ENCODE results near the gene CDCA5.
"Not testable (repeated sequence)": the region's sequence is repeated elsewhere in the genome, so short reads cannot be mapped to it uniquely, and the experiment has no call there.

CDCA5 gene

DNA sequence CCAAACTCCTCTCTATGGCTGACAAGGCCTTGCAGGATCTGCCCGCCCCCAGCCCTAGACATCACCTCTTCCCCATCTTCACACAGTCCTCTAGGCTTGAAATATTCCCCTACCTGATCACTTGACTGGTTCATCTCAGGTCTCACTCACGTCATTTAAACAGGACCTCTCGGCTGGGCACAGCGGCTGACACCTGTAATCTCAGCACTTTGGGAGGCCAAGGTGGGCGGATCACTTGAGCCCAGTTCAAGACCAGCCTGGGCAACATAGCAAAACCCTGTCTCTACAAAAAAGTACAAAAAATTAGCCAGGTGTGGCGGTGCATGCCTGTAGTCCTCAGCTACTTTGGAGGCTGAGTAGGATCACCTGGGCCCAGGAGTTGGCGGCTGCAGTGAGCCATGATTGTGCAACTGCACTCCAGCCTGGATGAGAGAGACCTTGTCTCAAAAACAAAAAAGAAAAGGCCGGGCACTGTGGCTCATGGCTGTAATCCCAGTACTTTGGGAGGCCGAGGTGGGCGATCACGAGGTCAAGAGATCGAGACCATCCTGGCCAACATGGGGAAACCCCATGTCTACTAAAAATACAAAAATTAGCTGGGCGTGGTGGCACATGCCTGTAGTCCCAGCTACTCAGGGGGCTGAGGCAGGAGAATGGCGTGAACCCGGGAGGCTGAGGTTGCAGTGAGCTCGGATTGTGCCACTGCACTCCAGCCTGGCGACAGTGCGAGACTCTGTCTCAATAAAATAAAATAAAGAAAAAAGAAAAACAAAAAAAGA, 35.2 kb upstream of the CDCA5 start:
- DNase-seq: not testable (repeated sequence)

DNA sequence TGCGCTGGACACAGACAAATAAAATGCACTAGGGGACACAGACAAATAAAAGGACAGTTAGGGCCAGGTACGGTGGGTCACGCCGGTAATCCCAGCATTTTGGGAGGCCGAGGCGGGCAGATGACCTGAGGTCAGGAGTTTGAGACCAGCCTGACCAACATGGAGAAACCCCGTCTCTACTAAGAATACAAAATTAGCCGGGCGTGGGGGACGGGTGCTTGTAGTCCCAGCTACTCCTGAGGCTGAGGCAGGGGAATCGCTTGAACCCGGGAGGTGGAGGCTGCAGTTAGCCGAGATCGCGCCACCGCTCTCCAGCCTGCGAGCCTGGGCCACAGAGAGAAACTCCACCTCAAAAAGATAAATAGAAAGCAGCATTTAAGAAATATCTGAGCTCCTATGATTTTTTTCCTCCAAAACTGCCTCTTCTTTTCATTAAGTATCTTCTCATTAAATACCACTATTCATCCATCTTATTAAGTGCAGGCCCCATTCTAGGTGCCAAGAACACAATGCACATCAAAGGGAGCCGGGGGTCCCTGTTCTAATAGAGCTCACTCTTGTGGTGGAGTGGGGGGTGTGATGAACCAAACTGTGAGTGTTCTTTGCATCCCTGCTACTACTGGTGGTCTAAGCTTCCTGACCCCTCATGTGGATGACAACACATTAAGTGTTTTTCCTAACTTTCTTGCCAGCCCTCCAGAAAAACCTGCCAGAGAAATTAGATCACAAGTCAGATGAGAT, 34.4 kb upstream of the CDCA5 start:
- DNase-seq: no peak

DNA sequence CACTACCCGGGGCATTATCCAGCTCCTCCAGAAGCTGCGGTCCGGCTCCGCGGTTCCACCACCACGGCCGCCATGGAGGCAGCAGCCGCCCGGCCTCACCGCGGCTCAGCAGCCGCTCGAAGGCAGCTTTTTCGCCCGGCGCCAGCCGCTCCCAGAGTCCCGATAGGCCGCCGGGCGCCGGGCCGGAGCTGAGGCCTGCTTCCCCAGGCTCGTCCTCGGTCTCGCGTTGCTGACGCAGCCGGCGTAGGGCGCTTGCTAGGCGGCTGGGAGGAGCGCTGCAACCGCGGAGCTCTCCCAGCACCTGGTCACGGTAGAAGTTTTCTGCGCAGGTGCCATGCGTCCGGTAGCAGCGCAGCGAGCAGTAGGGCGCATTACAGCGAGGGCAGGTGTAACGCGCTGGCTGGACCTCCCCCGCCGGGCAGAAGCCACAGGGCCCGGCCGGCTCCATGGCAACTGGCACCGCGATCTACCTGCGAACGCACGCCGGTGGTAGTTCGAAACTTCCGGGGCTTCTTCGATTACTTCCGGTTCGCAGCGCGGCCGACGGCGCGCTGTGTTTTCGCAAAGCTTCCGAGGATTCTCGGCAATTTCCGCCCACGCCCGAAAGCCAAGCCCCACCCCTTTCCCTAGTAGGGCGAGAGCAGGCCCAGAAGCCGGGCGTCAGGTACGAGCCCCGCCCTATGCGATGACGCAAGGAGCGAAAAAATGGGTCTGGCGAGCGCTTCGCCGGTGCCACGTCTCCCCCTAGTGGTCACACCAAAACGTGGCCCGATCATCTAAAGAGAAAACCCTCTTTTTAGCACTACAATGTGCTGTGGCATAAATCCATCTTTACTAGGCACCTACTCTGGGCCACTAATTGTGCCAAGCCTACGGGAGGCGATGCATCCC, 33.6 kb upstream of the CDCA5 start, which contains the start of gene ZNHIT2:
TSS of gene ZNHIT2 (minus strand) at position 496 of the 891 bp plus-strand sequence. CDS start at position 448, 48 bp downstream.
- peak; percentile 83 for DNase-seq

DNA sequence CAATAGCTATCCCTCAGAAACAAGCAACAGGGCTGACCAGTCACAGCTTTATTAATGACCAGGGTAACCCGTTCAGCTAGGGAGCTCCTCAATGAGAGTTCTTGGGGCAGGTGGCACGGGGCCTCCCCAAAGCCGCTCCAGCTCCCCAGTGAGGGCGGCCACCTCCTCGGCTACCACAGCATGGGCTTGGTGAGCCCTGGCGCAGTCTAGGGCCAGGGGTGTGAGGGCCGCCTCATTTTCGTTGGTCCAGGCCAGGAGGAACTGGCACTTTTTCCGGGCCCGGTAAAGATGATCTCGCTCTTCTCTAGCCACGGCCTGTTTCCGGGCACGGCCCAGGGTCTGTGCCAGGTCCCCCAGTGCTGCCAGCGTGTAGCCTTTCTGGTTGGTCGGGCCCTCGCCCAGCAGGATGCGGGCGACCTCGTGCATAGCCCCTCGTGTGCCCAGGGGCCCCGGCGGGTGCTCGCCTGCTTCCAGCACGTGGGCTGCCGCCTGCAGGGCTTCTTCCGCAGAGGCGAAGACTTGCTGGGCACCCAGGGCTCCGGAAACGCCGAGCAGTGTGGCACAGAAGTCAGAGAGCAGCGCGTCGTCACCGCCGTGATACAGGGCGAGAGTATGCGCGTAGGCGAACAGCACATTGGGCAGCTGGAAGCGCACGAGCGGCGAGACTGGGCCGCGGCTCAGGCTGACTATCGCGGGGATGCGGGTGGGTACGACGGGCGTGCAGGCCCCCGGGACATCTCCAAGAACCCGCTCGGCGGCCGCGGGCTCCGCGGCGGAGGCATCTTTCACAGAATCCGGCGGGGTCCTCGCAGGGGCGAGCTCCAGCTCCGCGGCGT, 32.7 kb upstream of the CDCA5 start:
- no peak for DNase-seq

DNA sequence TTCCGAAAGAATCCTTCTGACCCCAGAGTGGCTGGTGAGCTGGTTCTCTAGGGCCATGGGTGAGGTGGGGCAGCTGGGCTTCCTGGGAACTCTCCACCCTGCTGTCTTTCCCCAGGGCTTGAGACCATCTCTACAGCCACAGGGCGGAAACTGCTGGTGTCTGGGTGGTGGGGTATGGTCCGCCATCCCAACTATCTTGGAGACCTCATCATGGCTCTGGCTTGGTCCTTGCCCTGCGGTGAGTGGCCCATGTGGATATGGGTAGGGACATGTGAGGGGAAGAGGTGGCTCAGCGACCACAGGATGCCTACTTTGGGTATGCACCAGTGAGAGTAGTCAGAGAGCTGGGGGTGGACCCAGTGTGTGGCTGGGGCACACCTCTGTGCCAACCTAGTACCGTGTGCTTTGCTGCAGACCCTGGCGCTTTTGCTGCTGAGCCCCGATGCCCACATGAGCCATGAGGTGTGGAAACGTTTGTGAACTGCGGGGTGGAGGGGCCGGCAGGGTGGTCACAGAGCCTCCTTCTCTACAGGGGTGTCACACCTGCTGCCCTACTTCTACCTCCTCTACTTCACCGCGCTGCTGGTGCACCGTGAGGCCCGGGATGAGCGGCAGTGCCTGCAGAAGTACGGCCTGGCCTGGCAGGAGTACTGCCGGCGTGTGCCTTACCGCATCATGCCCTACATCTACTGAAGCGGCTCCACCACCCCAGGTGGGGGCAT, 31.7 kb upstream of the CDCA5 start:
- no peak for DNase-seq

DNA sequence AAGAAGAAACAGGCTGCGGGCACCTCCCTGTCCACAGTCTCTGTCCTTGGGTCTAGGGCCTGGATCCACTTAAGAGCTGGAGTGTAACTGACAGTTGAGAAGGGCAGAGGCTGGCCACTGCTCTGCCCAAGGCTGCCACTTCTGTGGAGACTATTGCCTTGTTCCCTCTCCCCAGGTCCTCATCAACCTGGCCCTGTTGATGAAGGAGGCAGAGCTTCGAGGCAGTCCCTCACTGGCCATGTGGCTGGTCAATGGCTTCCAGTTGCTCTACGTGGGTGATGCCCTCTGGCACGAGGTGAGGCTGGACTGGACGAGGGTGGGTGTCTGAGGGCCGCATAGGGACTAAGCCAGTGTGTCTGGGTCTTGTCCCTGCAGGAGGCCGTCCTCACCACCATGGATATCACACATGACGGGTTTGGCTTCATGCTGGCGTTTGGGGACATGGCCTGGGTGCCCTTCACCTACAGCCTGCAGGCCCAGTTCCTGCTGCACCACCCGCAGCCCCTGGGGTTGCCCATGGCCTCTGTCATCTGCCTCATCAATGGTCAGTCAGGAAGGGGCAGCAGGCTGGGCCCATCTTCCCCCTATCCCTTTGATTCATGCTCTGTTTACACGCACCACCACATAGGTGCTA, 30.8 kb upstream of the CDCA5 start:
- DNase-seq: no peak

DNA sequence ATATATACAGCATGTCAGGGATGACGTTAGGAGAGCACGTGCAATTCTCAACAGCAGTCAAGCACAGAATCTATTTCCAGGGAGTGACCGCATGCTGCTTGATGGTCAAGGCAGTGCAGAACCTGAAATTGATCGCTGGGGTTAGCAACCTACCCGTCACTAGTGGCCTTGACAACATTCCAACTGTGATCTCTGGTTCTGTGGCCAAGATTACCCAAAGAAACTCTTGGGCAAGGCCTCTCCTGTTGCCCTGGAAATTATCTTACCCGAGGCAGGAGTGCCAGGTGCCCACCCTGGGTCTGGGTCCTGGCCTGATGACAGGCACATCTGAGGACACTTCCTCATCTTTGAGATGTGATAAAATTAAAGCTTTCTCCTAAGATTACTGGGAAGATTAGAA, 30.0 kb upstream of the CDCA5 start:
- DNase-seq: no peak

DNA sequence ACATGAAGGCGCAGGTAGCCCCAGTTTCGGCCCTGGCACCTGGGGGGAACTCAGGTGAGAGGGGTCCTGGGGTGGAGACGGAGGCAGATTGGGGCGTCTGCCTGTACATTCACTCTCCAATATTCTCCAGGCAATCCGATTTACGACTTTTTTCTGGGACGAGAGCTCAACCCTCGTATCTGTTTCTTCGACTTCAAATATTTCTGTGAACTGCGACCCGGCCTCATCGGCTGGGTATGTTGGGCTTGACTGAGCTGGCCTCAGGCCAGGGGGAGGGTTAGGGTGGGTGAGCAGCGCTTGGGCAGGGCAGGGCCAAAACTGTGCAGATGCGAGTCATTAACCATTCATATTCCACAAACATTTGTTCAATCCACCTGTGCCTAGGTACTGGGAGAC, 29.5 kb upstream of the CDCA5 start:
- no peak for DNase-seq

DNA sequence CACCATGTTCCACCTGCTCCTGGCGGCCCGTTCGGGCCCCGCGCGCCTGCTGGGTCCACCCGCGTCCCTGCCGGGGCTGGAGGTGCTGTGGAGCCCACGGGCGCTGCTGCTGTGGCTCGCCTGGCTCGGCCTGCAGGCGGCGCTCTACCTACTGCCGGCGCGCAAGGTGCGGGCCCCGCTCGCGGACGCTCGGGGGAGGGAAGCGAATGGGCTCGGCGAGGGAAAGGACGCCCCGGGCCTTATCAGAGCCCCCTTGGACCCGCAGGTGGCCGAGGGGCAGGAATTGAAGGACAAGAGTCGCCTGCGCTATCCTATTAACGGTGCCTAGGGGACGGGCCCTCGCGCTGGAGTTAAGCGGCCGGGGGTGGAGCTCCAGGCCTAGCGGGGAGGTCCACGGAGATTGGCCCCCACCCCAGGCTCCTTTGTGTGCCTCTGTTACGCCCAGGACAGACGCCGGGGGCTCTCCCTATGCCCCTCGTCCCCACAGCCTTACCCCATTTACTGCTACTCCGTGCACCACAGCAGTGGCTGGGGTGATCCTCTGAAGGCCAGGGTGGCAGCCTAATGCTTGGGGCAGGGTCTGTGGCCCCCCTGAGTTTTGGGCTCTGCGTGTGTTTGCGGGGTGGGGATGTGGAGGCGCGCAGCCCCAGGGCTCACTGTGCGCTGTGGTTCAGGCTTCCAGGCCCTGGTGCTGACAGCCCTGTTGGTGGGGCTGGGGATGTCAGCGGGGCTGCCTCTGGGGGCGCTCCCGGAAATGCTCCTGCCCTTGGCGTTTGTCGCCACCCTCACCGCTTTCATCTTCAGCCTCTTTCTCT, 28.9 kb upstream of the CDCA5 start:
- no peak for DNase-seq

DNA sequence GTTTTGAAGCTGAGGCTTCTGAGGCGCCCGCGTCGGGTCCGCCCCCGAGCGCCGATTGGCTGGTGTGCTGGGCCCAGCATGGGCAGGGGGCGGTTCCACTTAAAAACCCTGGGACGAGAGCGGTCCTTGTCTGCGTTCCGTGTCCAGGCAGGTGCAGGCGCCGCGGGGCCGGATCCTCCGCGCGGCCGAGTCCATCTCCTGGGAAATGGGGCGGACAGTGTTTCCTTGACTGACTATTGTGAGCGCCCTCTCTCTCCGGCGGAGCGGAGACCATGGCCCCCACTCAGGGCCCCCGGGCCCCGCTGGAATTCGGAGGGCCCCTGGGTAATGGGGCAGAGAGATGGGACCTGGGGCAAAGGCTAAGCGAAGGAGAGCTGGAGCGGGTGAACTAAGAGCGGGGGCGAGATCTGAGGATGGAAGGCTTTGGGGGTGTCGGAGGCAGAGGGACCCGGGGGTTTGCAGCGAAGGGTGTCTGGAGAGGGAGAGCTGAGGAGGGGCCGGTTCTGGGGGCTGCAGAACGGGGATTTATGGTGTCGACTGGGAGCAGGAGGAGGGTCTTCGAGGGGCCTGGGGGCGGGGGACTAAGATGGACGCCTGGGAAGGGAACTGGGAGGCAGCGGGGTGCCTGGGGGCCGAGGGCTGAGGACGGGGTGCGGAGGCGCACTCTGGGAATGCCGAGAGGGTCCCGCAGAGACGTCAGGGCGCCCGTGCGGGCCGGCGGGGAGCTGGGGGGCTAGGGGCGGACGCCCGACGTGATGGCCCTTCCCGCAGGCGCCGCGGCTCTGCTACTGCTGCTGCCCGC, 28.1 kb upstream of the CDCA5 start, which contains the start of gene TM7SF2:
TSS of gene TM7SF2 (plus strand) at position 129 of the 802 bp plus-strand sequence. CDS start at position 273, 144 bp downstream.
- DNase-seq: peak; percentile 38

DNA sequence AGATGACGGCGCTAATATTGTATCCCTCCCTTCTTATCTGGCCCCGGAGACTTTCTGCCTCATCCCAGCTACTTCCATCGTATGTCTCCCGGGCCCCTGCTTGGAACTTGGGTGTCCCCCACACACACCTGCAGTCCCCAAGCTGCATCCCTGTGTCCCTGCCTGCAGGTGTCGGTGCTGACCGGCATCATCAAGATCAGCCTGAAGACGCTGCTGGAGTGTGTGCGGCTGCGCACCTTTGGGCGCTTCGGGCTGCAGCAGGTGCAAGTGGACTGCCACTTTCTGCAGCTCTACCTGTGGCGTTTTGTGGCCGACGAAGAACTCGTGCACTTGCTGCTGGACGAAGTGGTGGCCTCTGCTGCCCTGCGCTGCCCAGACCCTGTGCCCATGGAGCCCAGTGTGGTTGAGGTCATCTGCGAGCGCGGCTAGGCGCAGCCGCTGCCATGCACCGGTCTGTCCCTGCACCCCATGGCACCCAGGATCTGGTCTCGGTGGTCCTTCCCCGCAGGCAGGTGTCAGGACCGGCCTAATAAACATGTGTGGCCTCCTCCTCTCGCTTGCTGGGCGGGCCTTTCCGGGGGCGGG, 27.4 kb upstream of the CDCA5 start:
- no peak for DNase-seq

DNA sequence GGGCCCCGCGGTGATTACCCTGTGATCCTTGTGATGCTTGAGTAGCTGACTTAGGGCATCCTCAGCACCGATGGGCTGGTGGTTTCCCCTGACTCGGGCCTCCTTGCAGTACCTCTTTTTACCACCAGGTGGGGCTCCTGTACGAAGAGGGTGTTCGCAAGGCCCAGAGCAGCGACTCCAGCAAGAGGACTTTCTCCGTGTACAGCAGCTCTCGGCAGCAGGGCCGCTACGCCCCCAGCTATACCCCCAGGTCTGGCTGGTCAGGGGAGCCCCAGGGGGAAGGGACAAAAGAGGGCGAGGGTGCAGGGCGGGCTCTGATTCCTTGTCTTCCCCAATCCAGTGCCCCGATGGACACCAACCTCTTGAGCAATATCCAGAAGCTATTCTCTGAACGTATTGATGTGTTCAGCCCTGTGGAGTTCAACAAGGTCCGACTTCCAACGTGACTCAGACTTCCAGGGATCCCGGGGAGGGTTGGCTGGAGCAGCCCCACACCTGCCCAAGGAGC, 26.6 kb upstream of the CDCA5 start:
- peak; percentile 55 for DNase-seq

DNA sequence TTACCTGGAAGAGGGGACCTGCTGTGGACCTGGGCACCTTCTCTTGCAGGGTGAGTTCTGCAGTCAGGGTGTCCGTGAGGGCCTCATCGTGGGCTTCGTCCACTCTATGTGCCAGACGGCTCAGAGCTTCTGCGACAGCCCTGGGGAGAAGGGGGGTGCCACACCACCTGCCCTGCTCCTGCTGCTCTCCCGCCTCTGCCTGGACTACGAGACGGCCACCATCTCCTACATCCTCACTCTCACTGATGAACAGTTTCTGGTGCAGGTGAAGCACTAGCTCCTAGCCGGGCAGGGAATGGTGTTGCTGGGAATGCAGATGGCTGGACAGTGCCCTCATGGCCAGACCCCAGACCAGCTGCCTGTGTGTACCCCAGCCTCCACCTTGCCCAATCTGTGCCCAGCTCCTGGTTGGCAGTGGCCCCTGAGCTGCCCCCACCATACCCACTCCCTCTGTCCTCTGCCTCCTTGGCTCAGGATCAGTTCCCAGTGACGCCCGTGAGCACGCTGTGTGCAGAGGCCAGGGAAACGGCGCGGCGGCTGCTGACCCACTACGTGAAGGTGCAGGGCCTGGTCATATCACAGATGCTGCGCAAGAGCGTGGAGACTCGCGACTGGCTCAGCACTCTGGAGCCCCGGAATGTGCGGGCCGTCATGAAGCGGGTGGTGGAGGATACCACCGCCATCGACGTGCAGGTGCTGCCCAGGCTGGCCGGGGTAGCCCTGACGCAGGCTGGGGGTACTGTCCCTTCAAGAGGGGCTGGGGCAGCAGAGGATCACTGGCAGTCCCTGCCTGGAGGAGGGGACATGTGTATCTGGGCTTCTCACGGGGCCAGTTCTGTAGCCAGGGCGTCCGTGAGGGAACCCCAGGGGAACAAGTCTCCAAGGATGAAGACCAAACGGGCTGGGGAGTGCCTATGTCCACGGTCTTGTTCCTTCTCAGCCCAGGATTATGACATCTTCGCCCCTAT, 25.7 kb upstream of the CDCA5 start:
- DNase-seq: no peak

DNA sequence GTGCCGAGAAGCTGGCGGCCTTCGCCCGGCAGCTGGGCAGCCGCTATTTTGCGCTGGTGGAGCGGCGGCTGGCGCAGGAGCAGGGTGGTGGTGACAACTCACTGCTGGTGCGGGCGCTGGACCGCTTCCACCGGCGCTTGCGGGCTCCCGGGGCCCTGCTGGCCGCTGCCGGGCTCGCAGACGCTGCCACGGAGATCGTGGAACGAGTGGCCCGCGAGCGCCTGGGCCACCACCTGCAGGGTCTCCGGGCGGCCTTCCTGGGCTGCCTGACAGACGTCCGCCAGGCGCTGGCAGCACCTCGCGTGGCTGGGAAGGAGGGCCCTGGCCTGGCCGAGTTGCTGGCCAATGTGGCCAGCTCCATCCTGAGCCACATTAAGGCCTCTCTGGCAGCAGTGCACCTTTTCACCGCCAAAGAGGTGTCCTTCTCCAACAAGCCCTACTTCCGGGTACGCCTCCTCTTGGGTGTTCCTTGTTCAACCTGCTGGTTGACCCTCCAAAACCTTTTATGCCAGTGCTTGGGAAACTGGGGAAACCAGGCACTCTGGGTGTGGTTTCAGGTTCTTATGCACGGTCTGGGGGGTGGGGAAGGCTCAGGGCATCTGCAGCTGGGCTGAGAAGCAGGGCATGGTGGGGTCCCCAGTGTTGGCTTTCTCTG, 24.8 kb upstream of the CDCA5 start:
- no peak for DNase-seq

DNA sequence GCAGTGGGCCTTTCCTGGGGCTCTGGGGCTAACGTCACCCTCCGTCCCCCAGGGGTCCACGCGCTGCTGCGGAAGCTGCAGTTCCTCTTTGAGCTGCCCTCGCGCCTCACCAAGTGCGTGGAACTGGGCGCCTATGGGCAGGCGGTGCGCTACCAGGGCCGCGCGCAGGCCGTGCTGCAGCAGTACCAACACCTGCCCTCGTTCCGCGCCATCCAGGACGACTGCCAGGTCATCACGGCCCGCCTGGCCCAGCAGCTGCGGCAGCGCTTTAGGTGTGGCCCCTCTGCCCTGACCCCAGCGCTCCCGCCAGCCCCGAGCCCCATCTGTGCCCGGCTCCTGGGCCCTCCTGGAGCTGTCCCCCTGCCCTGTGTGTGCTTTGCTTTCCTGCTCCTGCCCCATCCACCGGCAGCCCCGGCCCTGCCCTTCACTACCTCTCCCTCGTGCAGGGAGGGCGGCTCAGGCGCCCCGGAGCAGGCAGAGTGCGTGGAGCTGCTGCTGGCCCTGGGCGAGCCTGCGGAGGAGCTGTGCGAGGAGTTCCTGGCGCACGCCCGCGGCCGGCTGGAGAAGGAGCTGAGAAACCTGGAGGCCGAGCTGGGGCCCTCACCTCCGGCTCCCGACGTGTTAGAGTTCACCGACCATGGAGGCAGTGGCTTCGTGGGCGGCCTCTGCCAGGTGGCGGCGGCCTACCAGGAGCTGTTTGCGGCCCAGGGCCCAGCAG, 24.1 kb upstream of the CDCA5 start:
- DNase-seq: no peak

DNA sequence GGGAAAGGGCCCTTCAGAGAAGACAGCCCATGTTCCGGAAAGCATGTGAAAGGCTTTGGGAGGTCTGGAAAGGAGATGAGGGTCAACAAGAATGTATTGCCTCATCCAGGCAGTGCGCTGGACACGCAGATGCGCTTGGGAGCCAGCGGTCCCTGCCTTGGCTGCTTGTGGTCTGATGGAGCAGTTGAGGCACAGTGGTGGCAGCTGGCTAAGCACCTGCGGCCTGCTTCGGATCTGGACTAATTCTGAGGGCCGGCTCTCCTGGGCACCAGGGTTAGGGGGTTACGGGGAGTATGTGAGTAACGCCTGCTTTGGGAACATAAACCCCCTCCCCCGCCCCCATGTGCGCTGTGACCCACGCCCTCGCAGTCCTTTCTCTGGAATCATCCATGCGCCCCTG, 23.2 kb upstream of the CDCA5 start:
- DNase-seq: no peak
